Mesothelial cell of epicardium (in vitro differentiated cells): ENCODE results near the gene SMIM35. TPM values are rescaled to one million over a fixed set of nuclear protein-coding genes. Genes with fewer than 3 reads are reported as not detected.

Experiments
- DNase-seq, 2 experiments: peaks; one replicate each; pipeline ENCODE4 v3.0.0; 2021; ENCODE audit warnings: low spot score in 2 of 2; ENCODE audit not compliant: unreplicated experiment in 2 of 2
- H3K27ac Mint-ChIP-seq: 2 replicates; pipeline ENCODE4 v1.8.0; 2021; ENCODE audit warnings: mixed read lengths
- H3K27me3 Mint-ChIP-seq: 2 replicates; pipeline ENCODE4 v1.8.0; 2021; ENCODE audit warnings: low read depth, mixed read lengths
- H3K36me3 Mint-ChIP-seq: 2 replicates; pipeline ENCODE4 v1.8.0; 2021; ENCODE audit warnings: mixed read lengths
- H3K4me1 Mint-ChIP-seq: 2 replicates; pipeline ENCODE4 v1.8.0; 2021; ENCODE audit warnings: mixed read lengths
- H3K4me3 Mint-ChIP-seq: 2 replicates; pipeline ENCODE4 v1.8.0; 2021; ENCODE audit warnings: mild to moderate bottlenecking, moderate library complexity, mixed read lengths
- H3K9me3 Mint-ChIP-seq: 2 replicates; pipeline ENCODE4 v1.8.0; 2021; ENCODE audit warnings: mixed read lengths
- total RNA-seq: library from RNA; stranded (reverse); gene quantifications from 3 replicates; pipeline ENCODE4 v1.2.1, GENCODE V29; 2021
- TF ChIP-seq, protein P1 (sequence below): fragments of 200-600 bp; sonication (generic); IDR thresholded peaks from one replicate; pipeline ENCODE4 v1.5.0; 2021; ENCODE audit warnings: antibody characterized with exemption; ENCODE audit not compliant: unreplicated experiment

Gene SMIM35
- total RNA-seq, 1 donor from 2014 or later: not detected

DNA sequence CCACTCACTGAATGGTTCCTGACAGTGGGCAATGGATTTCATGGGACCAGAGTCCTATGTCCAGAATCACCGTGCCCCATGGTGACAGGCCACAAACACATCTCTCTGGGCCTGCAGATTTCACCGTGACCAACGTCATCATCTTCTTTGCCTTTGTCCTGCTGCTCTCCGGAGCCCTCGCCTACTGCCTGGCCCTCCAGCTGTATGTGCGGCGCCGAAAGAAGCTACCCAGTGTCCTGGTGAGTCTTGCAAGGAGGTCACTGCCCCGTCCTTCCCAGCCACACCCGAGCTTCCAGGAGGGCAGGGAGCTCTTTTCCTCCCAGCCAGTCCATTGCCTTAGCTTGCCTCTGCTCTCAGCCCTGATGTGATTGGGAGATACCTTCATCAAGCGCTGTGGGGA, 91.3 kb downstream of the SMIM35 start:
- no peak for DNase-seq
- peaks cover 10% of the 10 kb centered on the region for H3K27me3 Mint-ChIP-seq
- TF ChIP-seq, protein P1, sequence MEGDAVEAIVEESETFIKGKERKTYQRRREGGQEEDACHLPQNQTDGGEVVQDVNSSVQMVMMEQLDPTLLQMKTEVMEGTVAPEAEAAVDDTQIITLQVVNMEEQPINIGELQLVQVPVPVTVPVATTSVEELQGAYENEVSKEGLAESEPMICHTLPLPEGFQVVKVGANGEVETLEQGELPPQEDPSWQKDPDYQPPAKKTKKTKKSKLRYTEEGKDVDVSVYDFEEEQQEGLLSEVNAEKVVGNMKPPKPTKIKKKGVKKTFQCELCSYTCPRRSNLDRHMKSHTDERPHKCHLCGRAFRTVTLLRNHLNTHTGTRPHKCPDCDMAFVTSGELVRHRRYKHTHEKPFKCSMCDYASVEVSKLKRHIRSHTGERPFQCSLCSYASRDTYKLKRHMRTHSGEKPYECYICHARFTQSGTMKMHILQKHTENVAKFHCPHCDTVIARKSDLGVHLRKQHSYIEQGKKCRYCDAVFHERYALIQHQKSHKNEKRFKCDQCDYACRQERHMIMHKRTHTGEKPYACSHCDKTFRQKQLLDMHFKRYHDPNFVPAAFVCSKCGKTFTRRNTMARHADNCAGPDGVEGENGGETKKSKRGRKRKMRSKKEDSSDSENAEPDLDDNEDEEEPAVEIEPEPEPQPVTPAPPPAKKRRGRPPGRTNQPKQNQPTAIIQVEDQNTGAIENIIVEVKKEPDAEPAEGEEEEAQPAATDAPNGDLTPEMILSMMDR: no peak
- no peak overlapping the region for H3K4me3 Mint-ChIP-seq
- H3K4me1 Mint-ChIP-seq: no peaks in the 10 kb centered on the region
- no peak overlapping the region for H3K27ac Mint-ChIP-seq
- H3K36me3 Mint-ChIP-seq: no peaks in the 10 kb centered on the region
- peaks cover 4% of the 10 kb centered on the region for H3K9me3 Mint-ChIP-seq

GRCh38 chr11:117993988-117994745, 92.6 kb downstream of the SMIM35 start:
- TF ChIP-seq, protein P1: no peak
- Mint-ChIP-seq H3K27me3 (peaks cover 19% of the 10 kb centered on the region), H3K4me1 (no peaks in the 10 kb centered on the region), H3K4me3 (no peak overlapping the region), H3K27ac (no peak overlapping the region), H3K9me3 (peaks cover 4% of the 10 kb centered on the region), H3K36me3 (no peaks in the 10 kb centered on the region)
- no peak for DNase-seq

GRCh38 chr11:117992620-117993019, 94.1 kb downstream of the SMIM35 start:
- H3K4me3 Mint-ChIP-seq: no peak overlapping the region
- peaks cover 3% of the 10 kb centered on the region for H3K9me3 Mint-ChIP-seq
- no peak for DNase-seq
- no peaks in the 10 kb centered on the region for H3K36me3 Mint-ChIP-seq
- TF ChIP-seq, protein P1: no peak
- H3K27me3 Mint-ChIP-seq: peaks cover 34% of the 10 kb centered on the region
- H3K27ac Mint-ChIP-seq: no peak overlapping the region
- no peaks in the 10 kb centered on the region for H3K4me1 Mint-ChIP-seq

- peaks cover 39% of the 10 kb centered on the region for H3K27me3 Mint-ChIP-seq
- no peaks in the 10 kb centered on the region for H3K36me3 Mint-ChIP-seq
- TF ChIP-seq, protein P1: no peak
- no peak overlapping the region for H3K4me3 Mint-ChIP-seq
- H3K4me1 Mint-ChIP-seq: no peaks in the 10 kb centered on the region
- no peak overlapping the region for H3K27ac Mint-ChIP-seq
- H3K9me3 Mint-ChIP-seq: no peaks in the 10 kb centered on the region
- DNase-seq: no peak
These were observed 94.6 kb downstream of the SMIM35 start for GRCh38 chr11:117992136-117992535.

DNA sequence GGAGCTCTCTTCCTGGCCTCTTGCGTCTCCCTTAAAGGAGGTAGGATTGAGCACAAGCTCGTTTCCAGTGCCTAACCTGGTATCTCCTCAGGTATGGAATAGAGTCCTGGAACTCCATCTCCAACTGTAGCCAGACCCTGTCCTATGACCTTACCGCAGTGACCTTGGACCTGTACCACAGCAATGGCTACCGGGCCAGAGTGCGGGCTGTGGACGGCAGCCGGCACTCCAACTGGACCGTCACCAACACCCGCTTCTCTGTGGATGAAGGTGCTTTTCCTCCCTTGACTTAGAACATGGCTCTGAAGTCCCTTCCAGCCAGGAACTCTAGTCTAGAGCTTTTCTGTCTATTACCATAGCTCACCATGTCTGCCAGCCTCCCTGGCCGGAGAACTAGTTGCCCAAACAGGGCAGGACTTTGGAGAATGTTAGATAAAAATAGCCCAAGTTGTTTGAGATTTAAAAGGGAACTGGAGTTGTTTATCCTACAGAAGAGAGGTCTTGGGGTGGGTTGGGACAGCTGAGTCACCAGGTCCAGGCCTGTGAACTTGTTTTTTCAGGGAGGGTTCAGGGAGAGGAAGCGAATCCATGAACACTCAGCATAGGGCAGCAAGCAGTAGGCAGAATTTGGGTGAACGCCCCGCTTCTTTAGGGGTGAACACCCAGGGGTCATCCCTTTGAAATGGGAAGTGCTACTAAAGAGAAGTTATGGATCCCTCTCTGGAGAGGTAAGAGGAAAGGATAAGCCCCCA, 97.2 kb downstream of the SMIM35 start:
- no peaks in the 10 kb centered on the region for H3K9me3 Mint-ChIP-seq
- H3K4me1 Mint-ChIP-seq: peaks cover 6% of the 10 kb centered on the region
- no peak overlapping the region for H3K27ac Mint-ChIP-seq
- DNase-seq: no peak
- no peaks in the 10 kb centered on the region for H3K36me3 Mint-ChIP-seq
- no peak overlapping the region for H3K4me3 Mint-ChIP-seq
- H3K27me3 Mint-ChIP-seq: peaks cover 61% of the 10 kb centered on the region
- TF ChIP-seq, protein P1: no peak
